ENCODE measurements around the gene APOO.

DNA sequence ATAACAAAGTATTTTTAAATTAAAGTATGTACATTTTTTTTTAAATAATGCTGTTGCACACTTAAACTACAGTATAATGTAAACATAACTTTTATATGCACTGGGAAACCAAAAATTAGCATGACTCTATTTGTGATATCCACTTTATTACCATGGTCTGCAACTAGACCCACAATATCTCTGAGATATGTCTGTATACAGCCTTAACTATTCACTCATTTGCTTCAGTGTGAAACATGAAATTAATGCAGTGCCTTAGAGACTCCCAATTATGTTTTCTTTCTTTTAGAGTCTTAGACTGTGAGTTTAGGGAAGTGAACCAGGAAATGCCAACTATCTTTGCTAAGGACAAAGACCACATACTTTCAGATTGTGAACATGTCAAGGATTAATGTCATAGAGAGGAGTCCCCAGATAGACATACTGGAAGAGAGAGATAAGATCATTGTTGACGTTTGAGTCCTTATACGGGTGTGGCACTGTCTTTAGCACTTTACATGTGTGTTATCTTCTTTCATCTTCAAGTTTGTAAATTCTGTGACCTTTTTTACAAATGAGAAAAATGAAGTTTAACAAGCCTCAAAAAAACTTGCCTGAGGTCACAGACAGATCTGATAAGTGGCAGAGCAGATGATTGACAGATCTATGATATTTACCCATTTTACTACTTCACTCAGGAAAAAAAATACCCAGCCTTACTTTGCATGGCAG, 23.3 kb upstream of the APOO start:
- TF ChIP-seq, protein P1, sequence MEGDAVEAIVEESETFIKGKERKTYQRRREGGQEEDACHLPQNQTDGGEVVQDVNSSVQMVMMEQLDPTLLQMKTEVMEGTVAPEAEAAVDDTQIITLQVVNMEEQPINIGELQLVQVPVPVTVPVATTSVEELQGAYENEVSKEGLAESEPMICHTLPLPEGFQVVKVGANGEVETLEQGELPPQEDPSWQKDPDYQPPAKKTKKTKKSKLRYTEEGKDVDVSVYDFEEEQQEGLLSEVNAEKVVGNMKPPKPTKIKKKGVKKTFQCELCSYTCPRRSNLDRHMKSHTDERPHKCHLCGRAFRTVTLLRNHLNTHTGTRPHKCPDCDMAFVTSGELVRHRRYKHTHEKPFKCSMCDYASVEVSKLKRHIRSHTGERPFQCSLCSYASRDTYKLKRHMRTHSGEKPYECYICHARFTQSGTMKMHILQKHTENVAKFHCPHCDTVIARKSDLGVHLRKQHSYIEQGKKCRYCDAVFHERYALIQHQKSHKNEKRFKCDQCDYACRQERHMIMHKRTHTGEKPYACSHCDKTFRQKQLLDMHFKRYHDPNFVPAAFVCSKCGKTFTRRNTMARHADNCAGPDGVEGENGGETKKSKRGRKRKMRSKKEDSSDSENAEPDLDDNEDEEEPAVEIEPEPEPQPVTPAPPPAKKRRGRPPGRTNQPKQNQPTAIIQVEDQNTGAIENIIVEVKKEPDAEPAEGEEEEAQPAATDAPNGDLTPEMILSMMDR (IDR thresholded peaks at IDR 0.05) = no peak
- TF ChIP-seq POLR2AphosphoS5 (IDR thresholded peaks at IDR 0.05; ENCODE audit: insufficient read depth in 1 of 2, low read depth in 1 of 2) = no peak
- no peak for TF ChIP-seq POLR2A (IDR thresholded peaks at IDR 0.05)

Data from vagina (tissue), 2 donors.